ENCODE measurements around the gene LAMC2. TPM values are rescaled to one million over a fixed set of nuclear protein-coding genes. Genes with fewer than 3 reads are reported as not detected.

Gene LAMC2
- total RNA-seq, 4 donors from 2014 or later, result 2.6 to 23.3 (median 7.3) TPM

DNA sequence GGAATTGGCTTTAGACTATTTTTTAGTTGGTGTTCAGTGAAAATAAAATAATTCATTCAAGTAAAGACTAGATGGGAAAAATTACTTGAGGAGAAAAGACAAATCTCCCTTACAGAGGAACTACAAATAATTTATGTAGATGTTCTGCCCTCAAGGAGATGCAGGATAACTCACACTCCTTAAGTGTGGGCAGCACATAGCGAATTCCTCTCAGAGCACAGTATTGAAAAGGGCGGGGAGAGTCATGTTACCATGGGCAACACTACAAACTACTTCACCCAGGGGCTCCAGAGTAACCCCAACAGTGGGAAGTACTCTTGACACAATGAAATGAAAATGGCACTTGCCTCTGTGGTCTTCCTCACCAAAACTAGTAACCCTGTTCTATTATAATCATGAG is 20.6 kb upstream of the LAMC2 start:
- DNase-seq (ENCODE audit: low spot score) (no peak), ATAC-seq (ENCODE audit: low FRiP score) (no peak)
- TF ChIP-seq, protein P1, sequence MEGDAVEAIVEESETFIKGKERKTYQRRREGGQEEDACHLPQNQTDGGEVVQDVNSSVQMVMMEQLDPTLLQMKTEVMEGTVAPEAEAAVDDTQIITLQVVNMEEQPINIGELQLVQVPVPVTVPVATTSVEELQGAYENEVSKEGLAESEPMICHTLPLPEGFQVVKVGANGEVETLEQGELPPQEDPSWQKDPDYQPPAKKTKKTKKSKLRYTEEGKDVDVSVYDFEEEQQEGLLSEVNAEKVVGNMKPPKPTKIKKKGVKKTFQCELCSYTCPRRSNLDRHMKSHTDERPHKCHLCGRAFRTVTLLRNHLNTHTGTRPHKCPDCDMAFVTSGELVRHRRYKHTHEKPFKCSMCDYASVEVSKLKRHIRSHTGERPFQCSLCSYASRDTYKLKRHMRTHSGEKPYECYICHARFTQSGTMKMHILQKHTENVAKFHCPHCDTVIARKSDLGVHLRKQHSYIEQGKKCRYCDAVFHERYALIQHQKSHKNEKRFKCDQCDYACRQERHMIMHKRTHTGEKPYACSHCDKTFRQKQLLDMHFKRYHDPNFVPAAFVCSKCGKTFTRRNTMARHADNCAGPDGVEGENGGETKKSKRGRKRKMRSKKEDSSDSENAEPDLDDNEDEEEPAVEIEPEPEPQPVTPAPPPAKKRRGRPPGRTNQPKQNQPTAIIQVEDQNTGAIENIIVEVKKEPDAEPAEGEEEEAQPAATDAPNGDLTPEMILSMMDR (IDR thresholded peaks at IDR 0.05), result no peak

DNA sequence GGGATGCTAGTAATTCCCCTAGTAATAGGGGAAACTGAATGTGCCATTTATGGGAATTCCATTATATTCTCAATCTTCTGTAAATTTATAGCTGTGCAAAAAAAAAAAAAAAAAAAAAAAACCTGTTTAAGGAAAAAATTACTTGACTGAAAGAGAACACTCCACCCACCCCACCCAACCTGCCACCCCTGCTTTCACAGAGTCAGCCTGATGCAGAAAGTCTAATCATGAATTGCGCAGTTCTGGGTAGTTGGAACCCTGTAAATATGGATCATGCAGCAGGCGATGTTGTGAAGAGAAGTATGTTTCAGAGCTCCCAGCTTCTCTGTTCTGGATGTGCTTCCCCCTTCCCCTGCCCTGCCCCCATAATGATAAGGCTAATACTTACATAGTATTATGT is 19.6 kb upstream of the LAMC2 start:
- no peak for ATAC-seq (ENCODE audit: low FRiP score)
- TF ChIP-seq, protein P1 (IDR thresholded peaks at IDR 0.05), result no peak
- no peak for DNase-seq (ENCODE audit: low spot score)

DNA sequence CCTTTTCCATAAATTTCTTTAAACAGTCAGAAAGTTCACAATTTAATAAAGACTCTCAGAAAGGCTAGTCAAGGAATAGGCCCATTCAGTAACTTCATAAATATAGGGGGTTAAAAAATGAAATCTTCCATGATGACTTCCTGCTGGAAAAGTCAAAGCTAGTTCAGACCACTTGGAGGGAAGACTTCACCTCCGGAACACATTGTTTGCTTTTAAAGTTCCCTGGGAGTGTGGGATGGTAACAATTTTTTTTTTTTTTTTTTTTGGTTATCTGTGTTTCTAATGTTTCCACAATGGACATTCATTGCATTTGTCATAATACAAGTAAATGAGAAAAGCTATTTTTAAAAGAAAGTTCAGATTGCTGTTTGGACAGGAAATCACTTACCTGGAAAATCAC is 18.4 kb upstream of the LAMC2 start:
- no peak for DNase-seq (ENCODE audit: low spot score)
- no peak for ATAC-seq (ENCODE audit: low FRiP score)
- TF ChIP-seq, protein P1 (IDR thresholded peaks at IDR 0.05), result no peak

DNA sequence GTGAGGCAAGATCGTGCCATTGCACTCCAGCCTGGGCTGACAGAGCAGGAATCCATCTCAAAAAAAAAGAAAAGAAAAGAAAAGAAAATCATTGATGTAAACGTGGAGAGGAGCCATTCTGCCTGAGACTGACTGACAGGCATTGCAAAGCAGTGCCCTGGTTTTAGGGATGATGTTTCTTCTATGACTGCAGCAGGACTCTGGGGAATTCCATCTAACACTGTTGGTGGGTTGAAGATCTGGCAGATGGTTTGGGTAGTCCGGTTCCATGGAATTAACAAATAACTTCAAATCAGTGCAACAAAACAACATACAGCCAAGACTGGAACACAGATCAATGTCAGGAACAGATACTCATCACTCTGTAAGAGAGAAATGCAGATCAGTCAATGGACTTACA is 17.8 kb upstream of the LAMC2 start:
- DNase-seq (ENCODE audit: low spot score) (no peak), ATAC-seq (ENCODE audit: low FRiP score) (no peak)
- TF ChIP-seq, protein P1 (IDR thresholded peaks at IDR 0.05), result no peak

DNA sequence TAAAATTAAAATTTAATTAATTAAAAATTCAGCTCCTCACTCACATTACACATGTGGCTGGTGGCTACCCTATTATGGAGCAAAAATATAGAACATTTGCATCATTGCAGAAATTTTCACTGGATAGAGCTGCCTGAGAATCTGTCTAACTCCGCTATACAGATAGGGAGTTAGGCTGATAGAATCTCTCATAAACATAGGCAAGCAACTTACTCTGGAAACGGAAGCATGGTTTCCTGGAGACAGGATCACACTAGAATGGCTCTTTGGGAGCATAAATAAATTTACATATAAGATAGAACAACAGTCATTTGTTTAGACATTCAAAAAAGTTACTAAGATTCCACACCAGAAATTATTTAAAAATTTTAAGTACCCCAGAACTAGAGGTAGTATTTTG is 12.2 kb upstream of the LAMC2 start:
- no peak for ATAC-seq (ENCODE audit: low FRiP score)
- TF ChIP-seq, protein P1 (IDR thresholded peaks at IDR 0.05), result no peak
- no peak for DNase-seq (ENCODE audit: low spot score)

DNA sequence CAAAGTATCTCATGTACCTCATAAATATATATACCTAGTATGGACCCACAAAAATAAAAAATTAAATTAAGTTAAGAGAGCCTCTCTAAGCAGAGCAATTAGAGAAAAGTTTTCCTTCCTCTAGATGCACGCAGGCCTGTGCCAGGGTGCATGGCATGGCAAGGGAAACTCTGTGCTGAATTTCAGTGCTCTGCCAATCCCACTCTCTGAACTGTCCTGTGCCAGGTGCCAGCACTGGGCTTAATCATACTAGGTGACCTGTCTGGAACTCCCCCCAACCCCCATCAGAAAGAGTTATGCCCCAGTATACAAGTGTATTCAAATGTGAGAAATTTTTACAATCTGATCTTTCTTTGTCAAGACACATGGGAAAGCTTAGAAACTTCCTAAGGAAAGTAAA is 10.4 kb upstream of the LAMC2 start:
- DNase-seq (ENCODE audit: low spot score), result no peak
- ATAC-seq (ENCODE audit: low FRiP score), result no peak
- TF ChIP-seq, protein P1 (IDR thresholded peaks at IDR 0.05), result no peak

DNA sequence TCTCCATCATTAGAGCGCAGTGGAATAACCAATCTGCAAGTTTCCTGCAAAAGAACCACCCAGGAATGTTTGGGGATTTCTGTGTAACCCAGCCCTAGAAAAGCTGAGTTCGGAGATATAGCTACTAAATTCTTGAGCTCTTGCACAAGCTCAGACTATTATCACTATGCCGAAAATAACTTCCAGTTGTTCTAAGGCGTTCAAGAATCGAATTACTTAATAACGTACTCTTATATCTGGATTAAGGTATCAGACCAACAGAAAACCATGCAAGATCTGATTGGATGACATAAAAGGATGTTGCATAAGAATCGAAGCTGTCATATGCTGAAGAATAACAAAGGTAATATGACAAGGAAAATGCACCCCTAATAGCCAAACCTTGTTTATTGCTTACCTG is 7.5 kb upstream of the LAMC2 start:
- DNase-seq (ENCODE audit: low spot score), result no peak
- TF ChIP-seq, protein P1 (IDR thresholded peaks at IDR 0.05), result no peak
- ATAC-seq (ENCODE audit: low FRiP score), result no peak
